Subcutaneous abdominal adipose tissue (tissue), 5 donors: Measurements from ENCODE around the gene KIDINS220.

Experiments used
- H3K27ac ChIP-seq: one replicate; pipeline ENCODE4 v1.7.0; 2013; ENCODE audit warnings: low read depth, mild to moderate bottlenecking, inconsistent platforms, low read length, moderate library complexity
- H3K27me3 ChIP-seq, 5 donors: one replicate each; pipeline ENCODE4 v1.7.0; 2013; ENCODE audit warnings: low read length in 5 of 5, inconsistent platforms in 1 of 5; ENCODE audit not compliant: control insufficient read depth in 5 of 5, insufficient read depth in 4 of 5
- H3K36me3 ChIP-seq, 5 donors: one replicate each; pipeline ENCODE4 v1.7.0; 2013; ENCODE audit warnings: low read length in 5 of 5; ENCODE audit not compliant: control insufficient read depth in 5 of 5, insufficient read depth in 5 of 5
- H3K4me1 ChIP-seq, 5 donors: one replicate each; pipeline ENCODE4 v1.7.0; 2013; ENCODE audit warnings: low read length in 5 of 5, mild to moderate bottlenecking in 3 of 5, moderate library complexity in 1 of 5; ENCODE audit not compliant: control insufficient read depth in 5 of 5, insufficient read depth in 5 of 5
- H3K4me3 ChIP-seq, 5 donors: one replicate each; pipeline ENCODE4 v1.7.0; 2013; ENCODE audit warnings: low read length in 5 of 5, low read depth in 1 of 5
- H3K9ac ChIP-seq, 5 donors: one replicate each; pipeline ENCODE4 v1.7.0; 2013; ENCODE audit warnings: low read length in 5 of 5, mild to moderate bottlenecking in 4 of 5, moderate library complexity in 3 of 5
- H3K9me3 ChIP-seq, 5 donors: one replicate each; pipeline ENCODE4 v1.7.0; 2013; ENCODE audit warnings: low read length in 5 of 5; ENCODE audit not compliant: control insufficient read depth in 5 of 5
- donor health status: healthy.
- donor health status: healthy.
- donor health status: healthy.
- donor health status: healthy.
- donor health status: healthy.

KIDINS220 gene

DNA sequence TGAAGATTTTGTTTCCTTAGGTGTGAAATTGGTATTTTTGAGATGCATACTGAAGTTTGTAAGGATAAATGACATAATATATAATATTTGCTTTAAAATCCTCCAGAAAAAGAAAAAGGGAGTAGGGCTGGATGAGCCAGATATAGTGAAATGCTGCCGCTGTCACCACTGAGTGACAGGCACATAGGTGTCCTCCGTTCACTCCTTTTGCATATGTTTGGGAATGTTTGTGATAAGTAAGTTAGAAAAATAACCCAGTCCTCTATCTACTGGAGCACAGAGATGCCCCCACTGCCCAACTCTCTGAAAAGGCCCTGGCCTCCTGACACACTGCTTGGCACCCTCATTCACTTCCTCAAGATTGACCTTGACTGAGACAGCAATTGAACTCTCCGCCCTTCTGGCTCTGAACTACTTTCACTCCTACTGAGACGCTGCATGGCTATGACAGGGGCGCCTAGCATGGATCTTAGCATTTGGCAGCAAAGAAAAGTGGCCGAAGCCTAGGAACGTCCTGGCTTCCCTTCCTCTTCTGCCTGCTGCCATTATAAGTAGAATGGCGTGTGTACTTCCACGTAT is 145.5 kb downstream of the KIDINS220 start:
- H3K36me3 ChIP-seq, result no peaks in the 10 kb centered on the region
- H3K4me3 ChIP-seq, result no peak overlapping the region
- peaks cover 0 to 6% (median 0%) of the 10 kb centered on the region in 5 donors for H3K27me3 ChIP-seq
- no peak overlapping the region for H3K9ac ChIP-seq
- no peak overlapping the region for H3K27ac ChIP-seq
- H3K9me3 ChIP-seq, result no peaks in the 10 kb centered on the region
- H3K4me1 ChIP-seq, result peaks cover 0 to 20% (median 13%) of the 10 kb centered on the region in 5 donors

DNA sequence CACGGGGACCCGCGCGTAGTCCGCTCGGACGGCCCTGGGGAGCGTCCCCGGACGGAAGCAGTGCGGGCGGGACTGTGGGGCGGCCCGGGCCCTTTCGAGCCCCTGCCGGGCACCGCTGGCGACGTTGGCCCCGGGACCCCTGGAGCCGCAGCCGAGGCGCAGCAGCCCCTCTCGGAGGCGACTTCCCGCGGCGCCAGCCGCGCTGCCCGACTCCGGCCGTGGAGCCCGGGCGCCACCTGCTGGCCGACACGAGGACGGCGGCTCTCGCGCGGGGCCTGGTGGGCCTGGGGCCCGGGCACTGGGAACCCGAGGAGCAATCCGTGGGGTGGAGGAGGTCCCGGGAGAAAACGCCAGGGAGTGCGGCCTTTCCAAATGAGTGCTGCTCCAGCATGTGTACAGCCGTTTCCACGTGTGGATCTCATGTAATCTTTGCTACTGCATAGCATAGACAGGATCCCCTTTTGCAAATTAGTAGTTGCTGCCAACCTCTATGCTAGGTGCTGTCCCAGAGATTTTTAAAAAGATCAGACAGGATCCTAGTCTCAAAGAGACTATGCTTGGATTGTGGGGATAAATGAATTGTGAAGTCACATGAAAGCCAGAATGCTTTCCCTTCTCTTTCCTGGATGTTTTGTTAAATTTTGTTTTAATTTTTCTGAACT is 151.6 kb downstream of the KIDINS220 start:
- H3K9ac ChIP-seq, result peak overlapping the region in 4 of 5 donors; percentile 52 to 72 (median 56)
- H3K4me3 ChIP-seq, result peak overlapping the region in 4 of 5 donors; percentile 66 to 75 (median 71)
- H3K36me3 ChIP-seq, result no peaks in the 10 kb centered on the region

DNA sequence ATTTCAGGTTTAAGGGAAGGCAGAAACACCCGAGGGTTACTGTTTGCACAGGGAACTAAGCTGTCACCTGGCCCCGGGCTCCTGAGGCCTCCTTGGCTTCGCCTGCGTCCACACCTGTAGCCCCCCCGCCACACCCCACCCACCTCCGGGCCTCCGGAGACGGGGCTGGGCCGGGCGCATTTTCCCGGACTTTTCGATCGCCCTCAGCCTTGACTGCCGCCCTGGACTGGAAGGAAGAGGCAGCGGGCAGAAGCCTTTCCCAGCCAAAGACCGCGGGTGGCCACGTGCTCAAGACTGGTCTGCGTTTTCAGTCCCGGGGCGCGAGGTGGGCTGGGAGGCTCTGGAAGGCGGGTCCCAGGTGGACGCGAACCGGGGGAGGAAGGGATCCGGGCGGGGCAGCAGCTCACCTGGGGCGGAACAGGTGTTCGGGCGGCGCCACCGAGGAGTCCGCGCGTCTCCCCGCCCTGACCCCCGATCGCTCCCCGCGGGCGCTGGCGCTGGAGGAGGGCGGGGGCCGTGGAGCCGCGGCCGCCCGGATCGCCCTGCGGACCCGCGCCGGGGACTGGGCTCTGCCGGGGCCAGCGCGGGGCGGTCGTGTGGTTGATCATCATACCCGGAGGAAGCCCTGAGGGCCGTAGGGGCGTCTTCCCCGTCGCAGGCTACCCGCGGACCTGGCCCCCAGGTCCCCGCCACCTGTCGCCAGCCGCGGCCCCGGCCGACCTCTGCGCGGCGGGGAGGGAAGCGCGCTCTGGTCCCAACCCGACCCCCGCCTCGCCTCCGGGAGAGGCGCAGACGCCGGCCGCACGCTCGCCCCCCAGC is 152.3 kb downstream of the KIDINS220 start:
- H3K4me1 ChIP-seq, result peaks cover 3 to 47% (median 38%) of the 10 kb centered on the region in 5 donors
- peak overlapping the region; percentile 88 for H3K27ac ChIP-seq
- peak overlapping the region in 4 of 5 donors; percentile 57 to 81 (median 72) for H3K9ac ChIP-seq
- H3K27me3 ChIP-seq, result no peaks in the 10 kb centered on the region
- H3K36me3 ChIP-seq, result no peaks in the 10 kb centered on the region
- H3K9me3 ChIP-seq, result no peaks in the 10 kb centered on the region
- H3K4me3 ChIP-seq, result peak overlapping the region; percentile 66 to 75 (median 70)

More for the DNA sequence above, 151.6 kb downstream of the KIDINS220 start:
- peaks cover 0 to 40% (median 33%) of the 10 kb centered on the region in 5 donors for H3K4me1 ChIP-seq
- no peaks in the 10 kb centered on the region for H3K9me3 ChIP-seq
- H3K27ac ChIP-seq, result peak overlapping the region; percentile 88
- H3K27me3 ChIP-seq, result no peaks in the 10 kb centered on the region

DNA sequence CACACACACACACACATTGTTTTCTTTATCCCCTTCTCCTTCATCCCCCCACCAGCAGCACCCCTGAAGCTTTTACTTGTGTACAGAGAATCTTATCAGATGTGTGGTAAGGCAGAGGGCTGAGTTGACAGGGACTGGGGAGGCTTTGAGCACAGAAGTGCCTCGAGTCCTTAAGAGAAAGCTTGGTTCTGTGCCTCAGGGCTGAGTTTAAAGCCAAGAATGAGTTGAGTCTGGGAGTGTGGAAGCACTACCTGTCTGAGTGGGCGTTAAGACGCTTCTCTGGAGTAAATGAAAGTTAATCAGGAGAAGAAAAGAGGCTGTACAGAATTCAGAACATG is 152.9 kb downstream of the KIDINS220 start:
- no peaks in the 10 kb centered on the region for H3K36me3 ChIP-seq
- no peaks in the 10 kb centered on the region for H3K9me3 ChIP-seq
- peaks cover 3 to 53% (median 44%) of the 10 kb centered on the region in 5 donors for H3K4me1 ChIP-seq
- H3K27me3 ChIP-seq, result no peaks in the 10 kb centered on the region
- H3K27ac ChIP-seq, result peak overlapping the region; percentile 88
- H3K4me3 ChIP-seq, result peak overlapping the region; percentile 66 to 75 (median 70)
- peak overlapping the region in 4 of 5 donors; percentile 57 to 81 (median 70) for H3K9ac ChIP-seq

DNA sequence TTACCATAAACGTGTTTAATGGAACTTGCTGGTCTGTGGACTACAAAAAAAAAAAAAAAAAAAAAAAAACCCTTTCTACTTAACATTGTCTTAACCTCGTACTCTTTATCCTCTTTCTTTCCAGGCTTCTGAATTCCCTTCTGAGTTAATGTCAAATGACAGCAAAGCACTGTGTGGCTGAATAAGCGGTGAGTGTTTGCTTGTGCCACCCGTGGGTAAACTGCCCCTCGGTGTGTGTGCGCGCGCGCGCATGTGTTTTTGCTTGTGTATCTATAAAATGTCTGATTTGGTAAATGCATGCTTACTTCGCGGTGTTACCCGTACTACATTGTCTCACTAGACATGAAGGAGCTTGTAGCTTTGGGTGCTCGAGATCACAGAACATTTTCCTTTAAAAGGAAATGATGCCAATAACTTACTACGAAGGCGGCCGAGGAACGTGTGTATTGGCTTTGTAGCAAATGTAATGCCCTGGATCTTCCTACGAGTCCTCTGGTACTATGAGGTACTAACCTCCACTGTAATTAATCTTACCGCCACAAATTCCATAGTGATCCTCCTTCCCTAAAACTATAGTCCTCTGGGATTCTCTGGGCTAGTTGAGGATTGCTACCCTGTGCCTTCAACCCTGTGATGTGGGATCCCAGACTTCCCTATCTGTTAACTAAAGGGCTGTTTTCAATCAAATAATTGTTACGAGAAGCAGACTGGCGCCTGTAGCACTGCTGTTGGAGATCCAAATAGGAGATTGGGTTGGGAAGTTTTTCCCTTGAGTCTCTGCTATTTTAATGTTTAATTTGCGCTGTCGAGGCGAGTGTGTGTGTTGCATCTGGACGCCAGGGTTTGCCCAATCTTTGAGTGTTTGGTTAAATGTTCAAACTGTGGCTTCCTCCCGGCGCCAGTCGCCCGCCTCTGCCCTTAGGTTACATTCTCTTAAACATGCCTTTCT is 154.4 kb downstream of the KIDINS220 start:
- Histone ChIP-seq H3K36me3 (no peaks in the 10 kb centered on the region), H3K27ac (peak overlapping the region; percentile 91), H3K27me3 (no peaks in the 10 kb centered on the region), H3K4me1 (peaks cover 3 to 62% (median 52%) of the 10 kb centered on the region in 5 donors), H3K4me3 (peak overlapping the region; percentile 97 to 99 (median 98)), H3K9ac (peak overlapping the region; percentile 70 to 91 (median 87)), H3K9me3 (no peaks in the 10 kb centered on the region)

DNA sequence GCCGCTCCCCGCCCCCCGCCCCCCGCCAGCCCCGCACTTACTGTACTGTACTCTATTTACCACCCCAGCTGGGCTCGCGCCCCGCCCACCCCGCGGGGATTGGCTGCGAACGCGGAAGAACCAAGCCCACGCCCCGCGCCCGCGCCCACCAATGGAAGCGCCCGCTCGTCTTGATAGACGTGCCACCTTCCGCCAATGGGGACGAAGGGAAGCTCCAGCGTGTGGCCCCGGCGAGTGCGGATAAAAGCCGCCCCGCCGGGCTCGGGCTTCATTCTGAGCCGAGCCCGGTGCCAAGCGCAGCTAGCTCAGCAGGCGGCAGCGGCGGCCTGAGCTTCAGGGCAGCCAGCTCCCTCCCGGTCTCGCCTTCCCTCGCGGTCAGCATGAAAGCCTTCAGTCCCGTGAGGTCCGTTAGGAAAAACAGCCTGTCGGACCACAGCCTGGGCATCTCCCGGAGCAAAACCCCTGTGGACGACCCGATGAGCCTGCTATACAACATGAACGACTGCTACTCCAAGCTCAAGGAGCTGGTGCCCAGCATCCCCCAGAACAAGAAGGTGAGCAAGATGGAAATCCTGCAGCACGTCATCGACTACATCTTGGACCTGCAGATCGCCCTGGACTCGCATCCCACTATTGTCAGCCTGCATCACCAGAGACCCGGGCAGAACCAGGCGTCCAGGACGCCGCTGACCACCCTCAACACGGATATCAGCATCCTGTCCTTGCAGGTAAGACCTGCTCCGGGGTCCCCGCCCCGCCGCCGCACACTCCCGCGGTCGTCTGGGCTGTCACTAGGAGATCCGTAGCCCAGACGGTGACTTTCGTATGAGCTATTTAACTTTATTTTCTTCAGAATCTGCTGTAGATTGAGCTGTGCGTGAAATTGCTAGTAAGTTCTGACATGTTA is 155.4 kb downstream of the KIDINS220 start, which contains the start of gene ID2:
Gene ID2 (plus strand): TSS at position 271 of the 907 bp plus-strand sequence. CDS start 110 bp downstream, at position 381.
- Histone ChIP-seq H3K36me3 (no peaks in the 10 kb centered on the region), H3K9ac (peak within 1 kb of the TSS; percentile 70 to 91 (median 87)), H3K9me3 (no peaks in the 10 kb centered on the region), H3K27me3 (no peaks in the 10 kb centered on the region), H3K27ac (peak within 1 kb of the TSS; percentile 99), H3K4me1 (peaks cover 3 to 72% (median 57%) of the 10 kb centered on the region in 5 donors), H3K4me3 (peak within 1 kb of the TSS; percentile 97 to 99 (median 98))

DNA sequence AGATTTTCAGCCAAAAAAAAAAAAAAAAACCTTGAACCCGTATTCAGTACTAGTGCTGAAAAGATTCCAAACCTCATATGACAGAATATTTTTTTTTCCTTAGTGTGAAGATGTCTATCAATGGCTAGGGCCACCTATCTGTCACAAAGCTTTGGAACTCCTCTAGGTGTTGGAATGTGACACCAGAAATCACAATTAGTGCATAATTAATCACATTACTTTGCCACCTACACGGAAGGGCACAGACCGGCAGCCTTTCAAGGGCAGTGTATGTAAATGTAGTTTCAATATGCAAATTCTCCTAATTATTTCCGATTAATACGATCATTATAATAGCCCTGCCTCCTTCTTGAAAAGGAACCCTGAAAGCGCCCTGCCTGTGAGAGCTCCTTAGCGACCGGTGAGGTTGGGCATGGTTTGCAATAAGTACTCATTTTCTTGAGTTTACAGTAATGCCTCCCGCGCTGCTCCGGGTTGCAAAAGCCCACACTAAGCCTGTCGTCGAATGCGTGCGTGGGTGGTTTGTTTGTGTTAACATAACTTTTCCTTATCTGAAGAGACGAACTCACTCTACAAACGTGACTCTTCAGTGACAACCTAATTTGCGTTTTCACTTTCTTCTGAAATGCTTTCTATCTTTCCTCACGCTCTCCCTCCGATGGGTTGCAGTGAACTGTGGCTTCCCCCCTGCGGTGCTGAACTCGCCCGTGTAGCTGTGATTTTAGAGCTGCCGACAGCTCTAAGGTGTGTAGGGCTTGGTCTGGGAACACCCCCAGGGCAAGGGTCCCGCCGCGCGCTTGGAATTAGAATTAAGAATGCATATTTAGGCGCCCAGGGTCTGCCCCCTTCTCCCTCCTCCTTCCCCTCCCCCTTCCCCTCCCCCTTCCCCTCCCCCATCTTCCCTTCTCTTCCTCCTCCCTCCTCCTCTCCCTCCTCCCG is 156.3 kb downstream of the KIDINS220 start:
- Histone ChIP-seq H3K27me3 (no peaks in the 10 kb centered on the region), H3K4me1 (peaks cover 3 to 79% (median 63%) of the 10 kb centered on the region in 5 donors)

More for the DNA sequence above, 156.3 kb downstream of the KIDINS220 start:
- no peaks in the 10 kb centered on the region for H3K9me3 ChIP-seq
- H3K36me3 ChIP-seq, result no peaks in the 10 kb centered on the region
- peak overlapping the region; percentile 99 for H3K27ac ChIP-seq
- peak overlapping the region; percentile 68 to 90 (median 76) for H3K4me3 ChIP-seq
- peak overlapping the region; percentile 44 to 77 (median 61) for H3K9ac ChIP-seq
